Parathyroid adenoma (tissue), 2 donors: ENCODE results near the gene FBXL7.

Source experiments
- H2AFZ ChIP-seq: fragments of 300-600 bp; sonication (generic); one replicate; pipeline ENCODE4 v1.7.0; 2017; ENCODE audit warnings: antibody characterized with exemption, mild to moderate bottlenecking
- H3K27ac ChIP-seq: fragments of 300-600 bp; sonication (generic); one replicate; pipeline ENCODE4 v1.7.0; 2017
- H3K27me3 ChIP-seq: fragments of 300-600 bp; sonication (generic); one replicate; pipeline ENCODE4 v1.7.0; 2017; ENCODE audit warnings: low read length; ENCODE audit not compliant: control insufficient read depth, insufficient read depth
- H3K36me3 ChIP-seq: fragments of 300-600 bp; sonication (generic); one replicate; pipeline ENCODE4 v1.7.0; 2017; ENCODE audit warnings: low read length; ENCODE audit not compliant: control insufficient read depth, insufficient read depth
- H3K4me1 ChIP-seq: fragments of 300-600 bp; sonication (generic); one replicate; pipeline ENCODE4 v1.7.0; 2017; ENCODE audit warnings: control low read depth
- H3K4me2 ChIP-seq: fragments of 300-600 bp; sonication (generic); one replicate; pipeline ENCODE4 v1.7.0; 2017; ENCODE audit warnings: low read length
- H3K4me3 ChIP-seq: fragments of 300-600 bp; sonication (generic); one replicate; pipeline ENCODE4 v1.7.0; 2017; ENCODE audit warnings: low read depth, low read length
- H3K79me2 ChIP-seq: fragments of 300-600 bp; sonication (generic); one replicate; pipeline ENCODE4 v1.7.0; 2017; ENCODE audit warnings: control low read depth
- H3K9ac ChIP-seq: fragments of 300-600 bp; sonication (generic); one replicate; pipeline ENCODE4 v1.7.0; 2017; ENCODE audit warnings: mild to moderate bottlenecking
- H3K9me3 ChIP-seq: fragments of 300-600 bp; sonication (generic); one replicate; pipeline ENCODE4 v1.7.0; 2017; ENCODE audit warnings: low read length; ENCODE audit not compliant: control insufficient read depth
- CTCF ChIP-seq: fragments of 300-600 bp; sonication (generic); IDR thresholded peaks from one replicate; pipeline ENCODE4 v1.7.0; 2017; ENCODE audit warnings: antibody characterized with exemption, mild to moderate bottlenecking
- donor health status: primary hyperparathyroidism.

Gene FBXL7

GRCh38 chr5:15664961-15665360 lies 165.0 kb downstream of the FBXL7 start:
- Histone ChIP-seq H3K36me3 (no peaks in the 10 kb centered on the region), H3K9me3 (no peaks in the 10 kb centered on the region), H3K27ac (no peak overlapping the region), H2AFZ (no peak overlapping the region), H3K4me1 (no peaks in the 10 kb centered on the region), H3K4me3 (no peak overlapping the region), H3K79me2 (no peaks in the 10 kb centered on the region), H3K4me2 (no peak overlapping the region), H3K27me3 (no peaks in the 10 kb centered on the region), H3K9ac (no peak overlapping the region)
- TF ChIP-seq CTCF, result no peak

GRCh38 chr5:15669826-15670225 lies 169.8 kb downstream of the FBXL7 start:
- H3K27me3 ChIP-seq, result no peaks in the 10 kb centered on the region
- no peaks in the 10 kb centered on the region for H3K79me2 ChIP-seq
- H3K9me3 ChIP-seq, result no peaks in the 10 kb centered on the region
- no peak overlapping the region for H3K4me2 ChIP-seq
- H3K4me1 ChIP-seq, result no peaks in the 10 kb centered on the region
- no peak overlapping the region for H3K9ac ChIP-seq
- H3K4me3 ChIP-seq, result no peak overlapping the region
- H3K36me3 ChIP-seq, result no peaks in the 10 kb centered on the region
- H2AFZ ChIP-seq, result no peak overlapping the region
- H3K27ac ChIP-seq, result no peak overlapping the region
- no peak for TF ChIP-seq CTCF

GRCh38 chr5:15674716-15675115 lies 174.7 kb downstream of the FBXL7 start:
- no peaks in the 10 kb centered on the region for H3K9me3 ChIP-seq
- H3K4me1 ChIP-seq, result no peaks in the 10 kb centered on the region
- no peaks in the 10 kb centered on the region for H3K36me3 ChIP-seq
- H2AFZ ChIP-seq, result no peak overlapping the region
- H3K4me3 ChIP-seq, result no peak overlapping the region
- H3K79me2 ChIP-seq, result no peaks in the 10 kb centered on the region
- no peak overlapping the region for H3K4me2 ChIP-seq
- no peaks in the 10 kb centered on the region for H3K27me3 ChIP-seq
- no peak overlapping the region for H3K9ac ChIP-seq
- no peak overlapping the region for H3K27ac ChIP-seq
- TF ChIP-seq CTCF, result no peak

GRCh38 chr5:15676591-15676990 lies 176.6 kb downstream of the FBXL7 start:
- TF ChIP-seq CTCF, result no peak

GRCh38 chr5:15679161-15679560 lies 179.2 kb downstream of the FBXL7 start:
- Histone ChIP-seq H3K79me2 (no peaks in the 10 kb centered on the region), H3K4me1 (no peaks in the 10 kb centered on the region), H3K27me3 (no peaks in the 10 kb centered on the region), H3K4me3 (no peak overlapping the region), H3K4me2 (no peak overlapping the region), H3K9ac (no peak overlapping the region), H3K9me3 (no peaks in the 10 kb centered on the region), H3K27ac (no peak overlapping the region), H3K36me3 (no peaks in the 10 kb centered on the region), H2AFZ (no peak overlapping the region)
- no peak for TF ChIP-seq CTCF

More at GRCh38 chr5:15676591-15676990, 176.6 kb downstream of the FBXL7 start:
- H3K4me3 ChIP-seq, result no peak overlapping the region
- H3K9me3 ChIP-seq, result no peaks in the 10 kb centered on the region
- H3K36me3 ChIP-seq, result no peaks in the 10 kb centered on the region
- no peaks in the 10 kb centered on the region for H3K4me1 ChIP-seq
- H3K79me2 ChIP-seq, result no peaks in the 10 kb centered on the region
- no peak overlapping the region for H3K27ac ChIP-seq
- H3K4me2 ChIP-seq, result no peak overlapping the region
- no peak overlapping the region for H3K9ac ChIP-seq
- no peak overlapping the region for H2AFZ ChIP-seq
- no peaks in the 10 kb centered on the region for H3K27me3 ChIP-seq
